Mesendoderm (in vitro differentiated cells): ENCODE measurements around the gene DNAJA4.

Experiments used
- DNase-seq: peaks from one replicate; pipeline ENCODE4 v3.0.0; 2013
- H2AK5ac ChIP-seq: 2 replicates; pipeline ENCODE4 v1.6.1; 2013; ENCODE audit warnings: low read length, inconsistent platforms
- H2BK120ac ChIP-seq: 2 replicates; pipeline ENCODE4 v1.6.1; 2013; ENCODE audit warnings: low read depth, mild to moderate bottlenecking, low read length, moderate library complexity, mixed read lengths
- H2BK15ac ChIP-seq: replicated peaks from 2 replicates; pipeline ENCODE4 v1.6.1; 2013; ENCODE audit warnings: low read depth, mild to moderate bottlenecking, moderate library complexity
- H2BK5ac ChIP-seq: 2 replicates; pipeline ENCODE4 v1.6.1; 2013; ENCODE audit warnings: low read length, inconsistent platforms
- H3K18ac ChIP-seq: 2 replicates; pipeline ENCODE4 v1.6.1; 2013; ENCODE audit warnings: mild to moderate bottlenecking, low read length, mixed read lengths
- H3K23ac ChIP-seq: one replicate; pipeline ENCODE4 v1.6.1; 2013; ENCODE audit warnings: low read length
- H3K27ac ChIP-seq: 2 replicates; pipeline ENCODE4 v1.5.1; 2013; ENCODE audit warnings: low read depth, mild to moderate bottlenecking, inconsistent platforms, low read length, moderate library complexity
- H3K27me3 ChIP-seq: 2 replicates; pipeline ENCODE4 v1.6.1; 2013; ENCODE audit warnings: low read length, control low read depth, mild to moderate bottlenecking, inconsistent platforms; ENCODE audit not compliant: insufficient read depth, poor library complexity
- H3K36me3 ChIP-seq: 2 replicates; pipeline ENCODE4 v1.6.1; 2013; ENCODE audit warnings: low read length, inconsistent platforms; ENCODE audit not compliant: control insufficient read depth, insufficient read depth
- H3K4ac ChIP-seq: one replicate; pipeline ENCODE4 v1.6.1; 2013; ENCODE audit warnings: low read depth, mild to moderate bottlenecking, low read length, moderate library complexity
- H3K4me1 ChIP-seq: 2 replicates; pipeline ENCODE4 v1.6.1; 2013; ENCODE audit warnings: low read depth, low read length, inconsistent platforms; ENCODE audit not compliant: control insufficient read depth
- H3K4me2 ChIP-seq: 2 replicates; pipeline ENCODE4 v1.6.1; 2013; ENCODE audit warnings: low read length
- H3K4me3 ChIP-seq: 2 replicates; pipeline ENCODE4 v1.5.1; 2013; ENCODE audit warnings: mild to moderate bottlenecking, low read length
- H3K56ac ChIP-seq: one replicate; pipeline ENCODE4 v1.6.1; 2013; ENCODE audit warnings: low read length
- H3K79me1 ChIP-seq: 2 replicates; pipeline ENCODE4 v1.6.1; 2013; ENCODE audit warnings: low read length, inconsistent platforms
- H3K79me2 ChIP-seq: 2 replicates; pipeline ENCODE4 v1.6.1; 2013; ENCODE audit warnings: mild to moderate bottlenecking, low read length; ENCODE audit not compliant: control insufficient read depth, insufficient read depth
- H3K9ac ChIP-seq: 2 replicates; pipeline ENCODE4 v1.6.1; 2013; ENCODE audit warnings: low read length, inconsistent platforms
- H4K5ac ChIP-seq: one replicate; pipeline ENCODE4 v1.6.1; 2013; ENCODE audit warnings: low read length
- H4K8ac ChIP-seq: one replicate; pipeline ENCODE4 v1.6.1; 2013; ENCODE audit warnings: low read depth, mild to moderate bottlenecking, control low read depth, low read length, moderate library complexity
- WGBS: extraction: QIAGEN DNeasy Blood & Tissue Kit; methylation state at CpG from one replicate; pipeline ENCODE4 v1.1.7; 2013; ENCODE audit warnings: low lambda C conversion rate, missing lambda C conversion rate; ENCODE audit not compliant: insufficient coverage; ENCODE audit errors: extremely low coverage; 5-methylcytosine and 5-hydroxymethylcytosine counted together

DNAJA4 gene

GRCh38 chr15:78314181-78314581 lies 49.8 kb downstream of the DNAJA4 start:
- H3K27ac ChIP-seq: no peak overlapping the region
- H3K4me2 ChIP-seq: no peak overlapping the region
- H3K4ac ChIP-seq: no peak overlapping the region
- H2BK120ac ChIP-seq: no peak overlapping the region
- H2AK5ac ChIP-seq: no peak overlapping the region
- no CpG with 5 or more reads among the region's 7 CpGs for WGBS
- no peak for DNase-seq
- H3K27me3 ChIP-seq: no peaks in the 10 kb centered on the region
- no peak overlapping the region for H2BK15ac ChIP-seq
- H3K18ac ChIP-seq: no peak overlapping the region
- no peaks in the 10 kb centered on the region for H3K79me1 ChIP-seq
- no peak overlapping the region for H4K8ac ChIP-seq
- H4K5ac ChIP-seq: no peak overlapping the region
- H3K79me2 ChIP-seq: no peaks in the 10 kb centered on the region
- H3K4me1 ChIP-seq: peaks cover 2% of the 10 kb centered on the region
- H3K9ac ChIP-seq: no peak overlapping the region
- no peaks in the 10 kb centered on the region for H3K36me3 ChIP-seq
- no peak overlapping the region for H3K23ac ChIP-seq
- peak overlapping the region; percentile 15 for H3K56ac ChIP-seq
- no peak overlapping the region for H3K4me3 ChIP-seq
- no peak overlapping the region for H2BK5ac ChIP-seq

GRCh38 chr15:78315686-78316282 lies 51.4 kb downstream of the DNAJA4 start:
- no peak overlapping the region for H3K4me3 ChIP-seq
- H3K27ac ChIP-seq: no peak overlapping the region
- no peak overlapping the region for H4K8ac ChIP-seq
- peak; percentile 88 for DNase-seq
- no peak overlapping the region for H3K18ac ChIP-seq
- H3K56ac ChIP-seq: no peak overlapping the region
- no peak overlapping the region for H3K4ac ChIP-seq
- no peak overlapping the region for H2BK15ac ChIP-seq
- H3K9ac ChIP-seq: no peak overlapping the region
- H3K27me3 ChIP-seq: no peaks in the 10 kb centered on the region
- no peak overlapping the region for H3K4me2 ChIP-seq
- H2AK5ac ChIP-seq: no peak overlapping the region
- H2BK120ac ChIP-seq: no peak overlapping the region
- no peak overlapping the region for H4K5ac ChIP-seq
- H3K36me3 ChIP-seq: no peaks in the 10 kb centered on the region
- no peak overlapping the region for H2BK5ac ChIP-seq
- WGBS: no CpG with 5 or more reads among the region's 7 CpGs
- H3K79me1 ChIP-seq: no peaks in the 10 kb centered on the region
- peaks cover 4% of the 10 kb centered on the region for H3K4me1 ChIP-seq
- H3K79me2 ChIP-seq: no peaks in the 10 kb centered on the region
- no peak overlapping the region for H3K23ac ChIP-seq

GRCh38 chr15:78316283-78317083 lies 52.1 kb downstream of the DNAJA4 start:
- peak overlapping the region; percentile 76 for H3K56ac ChIP-seq
- no peak overlapping the region for H3K27ac ChIP-seq
- H2BK5ac ChIP-seq: no peak overlapping the region
- no CpG with 5 or more reads among the region's 17 CpGs for WGBS
- H3K4me1 ChIP-seq: peaks cover 4% of the 10 kb centered on the region
- H4K8ac ChIP-seq: no peak overlapping the region
- H3K27me3 ChIP-seq: no peaks in the 10 kb centered on the region
- peak overlapping the region; percentile 3 for H3K9ac ChIP-seq
- H3K4ac ChIP-seq: no peak overlapping the region
- H3K79me1 ChIP-seq: no peaks in the 10 kb centered on the region
- no peak overlapping the region for H3K4me2 ChIP-seq
- H3K79me2 ChIP-seq: no peaks in the 10 kb centered on the region
- H2BK120ac ChIP-seq: no peak overlapping the region
- H3K23ac ChIP-seq: no peak overlapping the region
- no peak overlapping the region for H2BK15ac ChIP-seq
- H3K18ac ChIP-seq: no peak overlapping the region
- H3K4me3 ChIP-seq: no peak overlapping the region
- H4K5ac ChIP-seq: peak overlapping the region; percentile 21
- no peak overlapping the region for H2AK5ac ChIP-seq
- no peaks in the 10 kb centered on the region for H3K36me3 ChIP-seq
- DNase-seq: peak; percentile 35

GRCh38 chr15:78317145-78317836 lies 52.9 kb downstream of the DNAJA4 start:
- Histone ChIP-seq H3K79me1 (no peaks in the 10 kb centered on the region), H2AK5ac (no peak overlapping the region), H3K79me2 (no peaks in the 10 kb centered on the region), H3K36me3 (no peaks in the 10 kb centered on the region), H3K4me1 (peaks cover 11% of the 10 kb centered on the region), H4K5ac (no peak overlapping the region), H3K4ac (no peak overlapping the region), H4K8ac (no peak overlapping the region), H3K27ac (no peak overlapping the region), H2BK120ac (no peak overlapping the region), H3K23ac (no peak overlapping the region), H2BK15ac (no peak overlapping the region), H3K56ac (peak overlapping the region; percentile 76), H2BK5ac (no peak overlapping the region), H3K9ac (no peak overlapping the region), H3K4me2 (no peak overlapping the region), H3K27me3 (no peaks in the 10 kb centered on the region), H3K4me3 (no peak overlapping the region), H3K18ac (no peak overlapping the region)
- no CpG with 5 or more reads among the region's 8 CpGs for WGBS
- no peak for DNase-seq

GRCh38 chr15:78319588-78319987 lies 55.2 kb downstream of the DNAJA4 start:
- peaks cover 16% of the 10 kb centered on the region for H3K4me1 ChIP-seq
- H2BK120ac ChIP-seq: no peak overlapping the region
- H3K18ac ChIP-seq: no peak overlapping the region
- no peak overlapping the region for H2BK5ac ChIP-seq
- no peak overlapping the region for H2BK15ac ChIP-seq
- no peak overlapping the region for H3K4ac ChIP-seq
- H3K4me2 ChIP-seq: no peak overlapping the region
- no peaks in the 10 kb centered on the region for H3K79me2 ChIP-seq
- H3K27ac ChIP-seq: no peak overlapping the region
- no peaks in the 10 kb centered on the region for H3K79me1 ChIP-seq
- no peak for DNase-seq
- H4K8ac ChIP-seq: no peak overlapping the region
- H3K56ac ChIP-seq: peak overlapping the region; percentile 39
- H3K27me3 ChIP-seq: no peaks in the 10 kb centered on the region
- H2AK5ac ChIP-seq: no peak overlapping the region
- no peak overlapping the region for H3K4me3 ChIP-seq
- no peaks in the 10 kb centered on the region for H3K36me3 ChIP-seq
- H4K5ac ChIP-seq: no peak overlapping the region
- H3K9ac ChIP-seq: no peak overlapping the region
- WGBS: no CpG with 5 or more reads among the region's 10 CpGs
- no peak overlapping the region for H3K23ac ChIP-seq
